CD1c-positive myeloid dendritic cell (primary cell): ENCODE results near the gene INVS.
"Not testable (repeated sequence)": the region's sequence is repeated elsewhere in the genome, so short reads cannot be mapped to it uniquely, and the experiment has no call there.

Source experiments
- DNase-seq: peaks from one replicate; pipeline ENCODE4 v3.0.0-alpha.2; 2016; ENCODE audit errors: extremely low spot score

INVS gene, protein sequence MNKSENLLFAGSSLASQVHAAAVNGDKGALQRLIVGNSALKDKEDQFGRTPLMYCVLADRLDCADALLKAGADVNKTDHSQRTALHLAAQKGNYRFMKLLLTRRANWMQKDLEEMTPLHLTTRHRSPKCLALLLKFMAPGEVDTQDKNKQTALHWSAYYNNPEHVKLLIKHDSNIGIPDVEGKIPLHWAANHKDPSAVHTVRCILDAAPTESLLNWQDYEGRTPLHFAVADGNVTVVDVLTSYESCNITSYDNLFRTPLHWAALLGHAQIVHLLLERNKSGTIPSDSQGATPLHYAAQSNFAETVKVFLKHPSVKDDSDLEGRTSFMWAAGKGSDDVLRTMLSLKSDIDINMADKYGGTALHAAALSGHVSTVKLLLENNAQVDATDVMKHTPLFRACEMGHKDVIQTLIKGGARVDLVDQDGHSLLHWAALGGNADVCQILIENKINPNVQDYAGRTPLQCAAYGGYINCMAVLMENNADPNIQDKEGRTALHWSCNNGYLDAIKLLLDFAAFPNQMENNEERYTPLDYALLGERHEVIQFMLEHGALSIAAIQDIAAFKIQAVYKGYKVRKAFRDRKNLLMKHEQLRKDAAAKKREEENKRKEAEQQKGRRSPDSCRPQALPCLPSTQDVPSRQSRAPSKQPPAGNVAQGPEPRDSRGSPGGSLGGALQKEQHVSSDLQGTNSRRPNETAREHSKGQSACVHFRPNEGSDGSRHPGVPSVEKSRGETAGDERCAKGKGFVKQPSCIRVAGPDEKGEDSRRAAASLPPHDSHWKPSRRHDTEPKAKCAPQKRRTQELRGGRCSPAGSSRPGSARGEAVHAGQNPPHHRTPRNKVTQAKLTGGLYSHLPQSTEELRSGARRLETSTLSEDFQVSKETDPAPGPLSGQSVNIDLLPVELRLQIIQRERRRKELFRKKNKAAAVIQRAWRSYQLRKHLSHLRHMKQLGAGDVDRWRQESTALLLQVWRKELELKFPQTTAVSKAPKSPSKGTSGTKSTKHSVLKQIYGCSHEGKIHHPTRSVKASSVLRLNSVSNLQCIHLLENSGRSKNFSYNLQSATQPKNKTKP

DNA sequence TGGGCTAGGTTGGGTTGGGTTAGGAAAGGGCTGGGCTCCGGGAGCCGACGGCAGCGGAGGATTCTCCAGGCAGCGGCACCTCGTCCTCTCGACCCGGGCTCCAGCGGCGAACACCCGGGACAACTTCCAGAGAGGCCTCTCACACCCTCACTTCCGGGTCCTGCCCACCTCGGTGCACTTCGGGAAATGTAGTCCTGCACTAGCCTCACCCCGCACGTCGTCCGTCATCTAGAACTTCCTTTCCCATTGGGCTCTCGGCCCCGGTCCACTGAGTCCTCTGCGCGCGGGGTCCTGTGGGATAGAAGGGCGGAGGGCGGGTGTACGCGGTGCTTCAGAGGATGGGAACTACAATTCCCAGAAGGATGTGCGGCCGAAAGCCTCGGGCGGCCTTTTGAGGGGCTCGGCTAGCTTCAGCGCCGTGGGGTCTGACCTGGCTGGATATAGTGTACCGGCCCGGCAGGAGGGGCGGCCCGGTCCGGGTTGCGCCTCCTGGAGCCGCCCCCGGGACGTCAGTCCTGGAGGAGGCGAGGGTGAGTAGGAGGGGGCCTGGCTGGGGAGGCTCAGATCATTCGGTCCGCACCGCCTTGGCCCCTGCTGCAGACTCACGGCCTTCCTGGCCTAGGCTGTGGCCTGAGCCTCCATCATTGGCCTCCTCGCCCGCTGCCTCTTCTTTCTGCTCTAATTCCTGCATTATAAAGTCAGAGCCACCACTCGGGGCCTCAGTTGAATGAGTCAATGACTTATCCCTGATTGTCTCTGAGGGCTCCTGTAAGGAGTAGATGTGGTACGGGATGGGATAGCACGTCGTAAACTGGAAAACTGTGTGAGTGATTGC is at the start of gene INVS, which contains the start of gene ERP44:
Gene INVS (plus strand): TSS at position 357 of the 835 bp plus-strand sequence. CDS start 5,279 bp downstream, outside the sequence.
Gene ERP44 (minus strand): TSS at position 114 of the 835 bp plus-strand sequence. CDS start 160 bp downstream, outside the sequence.
- DNase-seq, result peak; percentile 99

DNA sequence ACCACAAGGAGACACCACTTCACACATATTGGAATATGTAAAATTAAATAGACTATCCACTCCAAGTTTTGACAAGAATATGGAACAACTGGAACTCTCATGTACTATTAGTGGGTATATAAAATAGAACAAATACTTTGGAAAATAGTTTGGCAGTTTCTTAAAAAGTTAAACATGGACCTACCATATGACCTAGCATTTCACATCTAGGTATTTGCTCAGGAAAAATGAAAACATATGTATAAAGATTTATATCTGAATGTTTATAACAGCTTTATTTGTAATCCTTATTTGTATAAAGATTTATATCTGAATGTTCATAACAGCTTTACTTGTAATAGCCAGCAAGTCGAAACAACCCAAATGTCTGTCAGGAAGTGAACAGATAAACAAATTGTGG is 49.5 kb upstream of the INVS start:
- DNase-seq, result no peak

DNA sequence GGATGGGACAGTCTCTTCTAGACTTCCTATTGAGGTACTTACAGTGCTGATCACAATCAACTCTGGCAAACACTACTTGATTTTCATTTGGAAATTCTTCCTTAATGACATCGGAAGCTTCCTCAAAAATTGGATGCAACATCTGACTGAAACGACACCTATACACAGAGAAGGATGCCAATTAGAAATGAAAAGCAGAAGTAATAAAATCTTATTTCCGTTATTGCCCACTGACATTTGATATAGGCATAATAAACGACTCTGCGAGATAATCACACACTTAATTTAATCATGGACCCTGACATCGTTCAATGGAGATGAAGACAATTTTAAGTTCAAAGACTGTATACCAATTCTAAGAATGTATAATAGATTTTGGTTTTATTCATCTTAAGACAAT is 46.7 kb upstream of the INVS start:
- DNase-seq, result peak; percentile 28

DNA sequence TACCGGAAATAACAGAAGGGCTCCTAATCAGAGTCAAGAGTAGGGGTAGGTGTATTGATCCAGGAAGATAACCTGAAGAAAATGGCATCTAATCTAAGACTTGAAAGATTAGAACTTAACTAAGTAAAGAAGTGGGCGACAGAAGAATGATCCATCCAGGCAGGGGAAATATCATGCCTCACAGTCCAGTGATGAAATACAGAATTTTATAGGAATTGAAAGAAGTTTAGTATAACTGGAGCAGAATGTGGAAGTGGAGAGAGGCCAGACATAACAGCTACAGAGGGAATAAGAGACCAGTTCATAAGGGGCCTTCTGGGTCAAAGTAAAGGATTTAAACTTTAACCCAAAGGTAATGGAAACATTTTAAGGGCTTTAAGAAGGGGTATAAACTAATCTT is 42.5 kb upstream of the INVS start:
- peak; percentile 34 for DNase-seq

DNA sequence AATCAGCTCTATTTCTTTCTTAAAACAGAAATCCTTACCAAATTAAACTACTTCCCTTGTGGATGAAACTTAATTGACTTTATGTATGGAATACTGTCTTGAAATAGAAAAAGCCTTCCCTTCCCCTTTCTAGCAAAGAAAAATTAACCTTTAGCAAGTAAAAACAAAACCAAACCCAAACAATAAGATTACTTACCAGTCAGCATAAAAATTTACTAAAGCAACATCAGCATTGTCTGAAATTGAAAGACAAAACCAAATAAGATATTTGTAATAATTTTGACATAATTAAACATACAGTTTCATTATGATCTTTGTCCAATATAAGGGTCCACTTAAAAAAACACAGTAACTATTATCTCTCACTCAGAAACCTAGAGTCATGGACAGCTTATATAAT is 41.4 kb upstream of the INVS start:
- no peak for DNase-seq

DNA sequence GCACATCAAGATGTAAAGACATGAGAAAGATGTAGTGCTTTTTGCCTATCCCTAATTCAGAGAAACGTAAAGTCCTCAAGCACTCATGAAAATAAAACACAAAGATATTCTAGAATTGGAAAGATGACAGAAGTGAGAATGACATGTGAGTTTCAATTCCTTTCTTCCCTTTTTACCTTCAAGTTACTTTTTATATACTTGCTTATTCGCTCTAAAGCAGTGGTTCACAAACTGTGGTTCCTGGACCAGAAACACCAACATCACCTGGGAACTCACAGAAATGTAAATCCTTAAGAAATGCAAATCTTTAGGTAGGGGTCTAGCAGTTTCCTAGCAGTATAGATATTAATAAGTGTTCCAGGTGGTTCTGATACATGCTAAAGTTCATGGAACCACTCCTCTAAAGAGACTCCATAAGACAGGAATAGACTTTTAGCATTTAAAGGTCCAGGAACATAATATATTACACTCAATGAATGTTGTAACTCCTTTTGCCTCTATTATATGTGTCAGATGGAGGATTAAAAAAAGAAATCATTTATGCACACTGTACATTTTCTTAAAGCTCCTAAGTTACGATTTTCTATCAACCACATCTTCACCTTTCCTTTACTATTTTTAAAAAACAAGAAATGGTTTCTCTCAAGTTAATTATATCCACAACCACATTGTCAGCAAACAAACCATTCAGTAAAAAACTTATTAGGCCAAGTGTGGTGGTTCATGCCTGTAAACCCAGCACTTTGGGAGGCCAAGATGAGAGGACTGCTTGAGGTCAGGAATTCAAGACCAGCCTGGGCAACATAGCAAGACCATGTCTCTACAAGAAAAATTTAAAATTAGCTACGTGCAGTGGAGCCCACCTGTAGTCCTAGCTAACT is 40.1 kb upstream of the INVS start:
- peak; percentile 5 for DNase-seq

DNA sequence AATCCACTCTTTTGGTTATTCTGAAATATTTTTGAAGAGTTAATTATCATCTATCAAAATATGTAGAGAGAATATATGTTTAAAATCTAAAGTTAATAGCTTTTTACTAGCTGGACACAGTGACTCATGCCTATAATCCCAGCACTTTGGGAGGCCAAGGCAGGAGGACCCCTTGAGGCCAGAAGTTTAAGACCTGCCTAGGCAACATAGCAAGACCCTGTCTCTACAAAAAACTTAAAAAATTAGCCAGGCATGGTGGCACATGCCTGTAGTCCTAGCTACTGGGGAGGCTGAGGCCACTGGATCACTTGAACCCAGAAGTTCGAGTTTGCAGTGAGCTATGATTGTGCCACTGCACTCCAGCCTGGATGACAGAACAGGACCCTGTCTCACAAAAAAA is 36.4 kb upstream of the INVS start:
- DNase-seq, result not testable (repeated sequence)

DNA sequence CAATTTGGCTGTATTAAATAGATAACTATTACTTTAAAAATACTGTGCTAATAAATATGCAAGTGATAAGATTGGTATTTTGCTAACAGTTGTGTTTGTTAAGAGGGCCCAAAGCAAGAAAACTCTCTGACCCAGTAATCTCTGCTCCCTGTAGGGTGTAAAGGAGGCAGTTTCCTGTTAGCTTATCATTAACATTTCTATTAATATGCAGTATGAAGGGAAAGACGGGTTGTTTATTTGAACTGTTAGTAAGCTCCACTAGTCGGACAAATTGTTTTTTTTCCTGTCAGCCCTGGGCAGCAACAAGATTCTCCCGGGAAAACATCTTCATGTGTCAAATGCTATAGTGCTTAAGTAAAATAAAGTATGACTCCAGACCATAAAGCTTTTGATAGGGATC is 35.9 kb upstream of the INVS start:
- DNase-seq, result no peak

DNA sequence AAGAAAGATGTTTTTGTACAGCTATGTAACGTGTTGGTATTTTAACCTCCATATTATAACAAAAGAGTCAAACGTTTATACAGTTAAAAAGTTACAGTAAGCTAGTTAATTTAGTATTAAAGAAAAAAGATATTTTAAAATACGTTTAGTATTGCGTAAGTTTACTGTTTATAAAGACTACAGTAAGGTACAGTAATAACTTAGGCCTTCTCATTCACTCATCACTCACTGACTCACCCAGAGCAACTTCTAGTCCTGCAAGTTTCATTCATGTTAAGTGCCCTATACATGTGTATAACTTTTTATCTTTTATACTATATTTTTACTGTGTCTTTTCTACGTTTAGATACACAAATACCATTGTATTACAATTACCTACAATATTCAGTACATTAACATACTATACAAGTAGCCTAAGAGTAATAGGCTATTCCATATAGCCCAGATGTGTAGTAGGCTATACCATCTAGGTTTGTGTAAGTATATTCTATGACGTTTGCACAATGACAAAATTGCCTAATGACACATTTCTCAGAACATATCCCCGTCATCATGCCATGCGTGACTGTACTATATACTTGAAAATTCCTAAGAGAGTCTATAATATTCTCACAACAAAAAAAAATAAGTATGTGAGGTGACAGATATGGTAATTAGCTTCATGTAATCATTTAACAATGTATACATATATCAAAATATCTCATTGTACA is 34.0 kb upstream of the INVS start:
- DNase-seq, result no peak

DNA sequence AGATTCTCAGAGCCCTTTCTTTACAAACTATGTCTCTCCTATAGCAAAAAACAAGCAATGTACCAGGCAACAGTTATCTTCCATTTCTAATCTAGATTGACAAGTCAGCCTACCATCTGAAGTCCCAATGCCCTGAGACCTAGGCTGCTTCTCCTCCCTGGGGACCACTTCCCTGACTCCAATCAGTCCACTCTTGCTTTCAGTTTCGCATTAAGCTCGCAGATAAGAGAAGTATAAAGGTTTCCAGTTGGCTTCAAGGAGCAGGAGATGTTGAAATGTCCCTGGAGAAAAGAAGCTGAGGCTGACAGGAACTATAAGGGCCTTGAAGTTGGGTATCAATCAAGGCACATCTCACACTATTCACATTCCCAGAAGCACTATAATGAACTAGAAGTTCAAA is 32.5 kb upstream of the INVS start:
- peak; percentile 27 for DNase-seq

DNA sequence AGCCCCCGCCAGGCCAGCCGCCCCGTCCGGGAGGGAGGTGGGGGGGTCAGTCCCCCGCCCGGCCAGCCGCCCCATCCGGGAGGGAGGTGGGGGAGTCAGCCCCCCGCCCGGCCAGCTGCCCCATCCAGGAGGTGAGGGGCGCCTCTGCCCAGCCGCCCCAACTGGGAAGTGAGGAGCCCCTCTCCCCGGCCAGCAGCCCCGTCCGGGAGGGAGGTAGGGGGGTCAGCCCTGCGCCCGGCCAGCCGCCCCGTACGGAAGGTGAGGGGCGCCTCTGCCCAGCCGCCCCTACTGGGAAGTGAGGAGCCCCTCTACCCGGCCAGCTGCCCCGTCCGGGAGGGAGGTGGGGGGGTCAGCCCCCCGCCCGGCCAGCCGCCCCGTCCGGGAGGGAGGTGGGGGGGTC is 31.1 kb upstream of the INVS start:
- not testable (repeated sequence) for DNase-seq

DNA sequence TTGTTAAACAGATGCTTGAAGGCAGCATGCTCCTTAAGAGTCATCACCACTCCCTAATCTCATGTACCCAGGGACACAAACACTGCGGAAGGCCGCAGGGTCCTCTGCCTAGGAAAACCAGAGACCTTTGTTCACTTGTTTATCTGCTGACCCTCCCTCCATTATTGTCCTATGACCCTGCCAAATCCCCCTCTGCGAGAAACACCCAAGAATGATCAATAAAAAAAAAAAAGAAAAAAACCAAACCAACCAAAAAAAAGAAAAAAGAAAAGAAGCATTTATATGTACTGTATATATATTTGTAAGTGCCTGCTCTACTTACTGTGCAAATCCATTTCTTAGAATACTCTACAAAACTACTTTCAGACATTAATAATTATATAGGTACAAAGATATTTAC is 30.0 kb upstream of the INVS start:
- DNase-seq, result not testable (repeated sequence)

DNA sequence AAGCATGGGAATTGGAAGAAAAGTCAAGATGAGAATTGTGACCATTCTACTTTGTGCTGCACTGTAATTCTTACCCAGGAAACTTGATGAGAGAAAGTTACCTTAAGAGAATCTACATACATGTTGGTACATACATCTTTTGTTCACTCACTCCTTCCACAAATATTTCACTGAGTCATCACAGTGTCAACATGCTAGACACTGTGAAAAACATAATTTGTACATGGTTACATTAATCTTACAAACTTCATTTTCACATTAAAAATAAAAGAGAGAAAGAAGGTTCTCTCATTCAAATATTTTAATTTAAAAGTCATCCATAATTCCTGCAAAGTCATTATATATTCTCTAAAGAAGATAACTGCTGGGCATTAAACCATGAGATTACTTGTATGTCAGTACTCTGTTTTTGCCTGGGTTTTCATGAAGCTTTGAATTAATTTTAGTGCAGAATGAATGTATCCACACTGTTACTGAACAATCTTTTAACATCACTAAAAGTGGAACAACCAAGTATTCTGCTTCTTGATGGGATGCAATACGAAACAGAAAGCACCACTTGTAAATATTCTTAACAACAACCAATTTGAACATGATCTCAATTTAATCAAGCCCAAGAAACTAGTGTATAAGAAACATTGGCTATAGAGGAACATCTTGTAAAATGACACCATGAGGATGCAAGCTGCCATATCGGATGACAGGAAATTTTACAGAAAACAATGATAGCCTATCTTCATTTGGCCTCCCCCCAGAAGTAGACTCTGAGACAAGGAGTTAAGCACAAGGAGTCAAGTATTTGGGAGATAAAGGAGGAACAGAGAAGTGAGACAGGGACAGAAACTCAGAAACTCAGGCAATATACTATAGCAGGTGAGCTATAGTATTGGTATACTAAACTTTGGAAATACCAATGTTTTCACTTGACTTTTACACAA is 28.7 kb upstream of the INVS start:
- DNase-seq, result no peak

DNA sequence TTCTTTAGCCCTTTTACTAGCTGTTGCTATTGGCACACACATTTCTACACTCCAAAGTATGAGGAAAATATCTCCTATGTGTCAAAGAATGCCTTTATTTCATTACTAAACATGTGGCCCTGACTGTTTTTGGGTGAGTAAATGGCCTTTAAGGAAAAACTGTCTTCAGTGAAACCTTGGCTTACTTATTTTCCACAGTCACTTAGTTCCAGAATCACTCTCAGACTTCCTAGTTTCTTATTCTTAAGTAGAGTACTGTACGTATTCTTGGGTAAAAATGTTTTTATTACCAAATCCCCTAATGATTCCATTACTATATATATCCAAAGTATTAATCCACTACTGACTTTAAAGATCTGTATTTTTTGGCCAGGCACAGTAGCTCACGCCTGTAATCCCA is 27.8 kb upstream of the INVS start:
- no peak for DNase-seq

DNA sequence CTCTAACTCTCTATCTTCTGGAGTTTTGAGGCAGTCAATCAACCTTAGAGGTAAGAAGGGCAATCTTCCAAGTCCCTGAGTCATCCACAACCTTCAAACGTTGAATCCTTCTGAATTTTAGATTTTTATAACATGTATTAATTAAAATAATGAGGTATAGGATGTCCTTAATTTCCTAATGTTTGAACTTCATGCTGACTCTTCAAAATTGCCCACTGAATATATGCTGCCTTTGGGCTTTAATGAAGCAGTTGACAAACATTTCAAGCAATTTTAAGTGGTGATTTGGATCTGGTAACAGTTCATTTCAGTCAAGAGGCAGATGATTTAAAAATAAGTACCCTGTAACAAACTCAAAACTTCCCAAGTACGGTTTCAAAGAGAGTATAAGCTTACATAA is 26.2 kb upstream of the INVS start:
- no peak for DNase-seq

DNA sequence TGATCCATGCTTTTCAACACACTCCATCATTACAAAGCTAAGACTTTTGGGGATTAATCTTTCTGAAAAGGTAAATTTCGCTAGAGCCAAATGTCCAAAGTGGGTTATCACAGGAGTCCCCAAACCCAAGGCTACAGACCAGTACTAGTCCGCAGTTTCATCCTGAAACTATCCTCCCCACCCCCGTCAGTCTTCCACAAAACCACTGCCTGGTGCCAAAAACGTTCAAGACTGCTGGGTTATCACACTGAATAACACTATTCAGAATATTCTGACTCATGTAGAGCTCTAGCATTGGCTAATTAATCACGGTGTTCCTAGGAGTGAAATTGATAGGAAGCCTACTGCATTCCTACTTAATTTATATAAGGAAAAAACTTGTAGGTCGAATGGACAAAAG is 24.9 kb upstream of the INVS start:
- DNase-seq, result no peak

DNA sequence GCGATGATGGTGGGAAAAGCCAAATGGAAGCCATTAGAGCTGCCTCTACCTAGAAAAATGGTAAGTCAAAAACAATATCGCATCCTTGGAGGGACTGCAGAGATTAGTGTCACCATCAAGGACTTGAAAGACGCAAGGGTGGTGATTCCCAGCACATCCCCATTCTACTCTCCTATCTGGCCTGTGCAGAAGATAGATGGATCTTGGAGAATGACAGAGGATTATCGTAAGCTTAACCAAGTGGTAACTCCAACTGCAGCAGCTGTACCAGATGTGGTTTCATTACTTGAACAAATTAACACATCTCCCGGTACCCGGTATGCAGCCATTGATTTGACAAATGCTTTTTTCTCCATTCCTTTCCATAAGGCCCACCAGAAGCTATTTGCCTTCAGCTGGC is 24.1 kb upstream of the INVS start:
- DNase-seq, result no peak

DNA sequence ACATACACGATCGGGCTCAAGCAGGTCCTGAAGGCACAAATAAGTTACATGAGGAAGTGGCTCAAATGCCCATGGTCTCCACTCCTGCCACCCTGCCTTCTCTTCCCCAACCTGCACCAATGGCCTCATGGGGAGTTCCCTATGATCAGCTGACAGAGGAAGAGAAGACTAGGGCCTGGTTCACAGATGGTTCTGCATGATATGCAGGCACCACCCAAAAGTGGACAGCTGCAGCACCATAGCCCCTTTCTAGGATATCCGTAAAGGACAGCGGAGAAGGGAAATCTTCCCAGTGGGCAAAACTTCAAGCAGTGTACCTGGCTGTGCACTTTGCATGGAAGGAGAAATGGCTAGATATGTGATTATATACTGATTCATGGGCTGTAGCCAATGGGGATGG is 22.8 kb upstream of the INVS start:
- not testable (repeated sequence) for DNase-seq

DNA sequence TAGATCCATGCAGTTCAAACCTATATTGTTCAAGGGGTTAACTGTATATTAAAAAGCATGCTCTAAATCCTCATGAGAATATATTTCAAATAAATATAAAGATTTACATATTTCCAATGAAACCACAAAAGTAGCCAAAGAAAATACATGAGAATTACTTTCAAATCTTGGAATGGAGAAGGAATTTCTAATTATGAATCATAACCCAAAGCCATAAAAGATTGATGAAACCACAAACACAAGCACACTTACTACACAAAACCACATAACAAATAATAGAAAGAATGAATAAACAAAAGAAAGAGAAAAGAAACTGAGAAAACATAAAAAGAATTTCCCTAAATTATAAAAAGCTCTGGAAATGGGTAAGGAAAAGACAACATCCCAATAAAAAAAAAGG is 16.3 kb upstream of the INVS start:
- no peak for DNase-seq
